Measurements from ENCODE around the gene ALDH4A1. TPM values are rescaled to one million over a fixed set of nuclear protein-coding genes. Genes with fewer than 3 reads are reported as not detected.
"Not testable (repeated sequence)": the region's sequence is repeated elsewhere in the genome, so short reads cannot be mapped to it uniquely, and the experiment has no call there.

ALDH4A1 gene
- total RNA-seq, 4 donors from 2014 or later, result 19.9 to 24.8 (median 22.5) TPM

GRCh38 chr1:18900303-18900841 is 2.0 kb downstream of the ALDH4A1 start:
- Histone ChIP-seq H3K4me3 (no peak overlapping the region), H3K9me3 (no peaks in the 10 kb centered on the region), H3K27me3 (no peaks in the 10 kb centered on the region), H3K4me1 (peaks cover 0 to 26% (median 8%) of the 10 kb centered on the region in 3 donors), H3K27ac (no peak overlapping the region), H3K36me3 (peaks cover 0 to 22% of the 10 kb centered on the region in 2 donors)
- 82 to 83% methylated on average over 4 to 8 of the region's 10 CpGs for WGBS, 2 donors (ENCODE audit: low coverage in 1 of 2)
- TF ChIP-seq POLR2A (IDR thresholded peaks at IDR 0.05), result no peak
- ATAC-seq, result no peak

- Histone ChIP-seq H3K27ac (no peak overlapping the region), H3K36me3 (peaks cover 0 to 17% of the 10 kb centered on the region in 2 donors), H3K4me3 (no peak overlapping the region), H3K9me3 (no peaks in the 10 kb centered on the region), H3K4me1 (peaks cover 0 to 26% (median 8%) of the 10 kb centered on the region in 3 donors), H3K27me3 (no peaks in the 10 kb centered on the region)
- WGBS, 2 donors (ENCODE audit: low coverage in 1 of 2), result 84 to 91% methylated on average over 3 to 4 of the region's 4 CpGs
- TF ChIP-seq POLR2AphosphoS5 (IDR thresholded peaks at IDR 0.05), result no peak
- no peak for TF ChIP-seq POLR2A (IDR thresholded peaks at IDR 0.05)
- TF ChIP-seq CTCF (IDR thresholded peaks at IDR 0.05), result no peak
- no peak for TF ChIP-seq EP300 (IDR thresholded peaks at IDR 0.05)
- ATAC-seq, result no peak
Observed at GRCh38 chr1:18899363-18900049, 2.8 kb downstream of the ALDH4A1 start.

- no peaks in the 10 kb centered on the region for H3K9me3 ChIP-seq
- no peak overlapping the region for H3K27ac ChIP-seq
- ATAC-seq, result no peak
- TF ChIP-seq POLR2A (IDR thresholded peaks at IDR 0.05), result no peak
- no peak for TF ChIP-seq EP300 (IDR thresholded peaks at IDR 0.05)
- no peak for TF ChIP-seq CTCF (IDR thresholded peaks at IDR 0.05)
- WGBS, 2 donors (ENCODE audit: low coverage in 1 of 2), result 80% methylated on average over 3 of the region's 8 CpGs; no CpG with 5 or more reads in 1 of the 2 donors
- no peaks in the 10 kb centered on the region for H3K27me3 ChIP-seq
- peaks cover 0 to 17% of the 10 kb centered on the region in 2 donors for H3K36me3 ChIP-seq
- peaks cover 0 to 23% (median 8%) of the 10 kb centered on the region in 3 donors for H3K4me1 ChIP-seq
- H3K4me3 ChIP-seq, result no peak overlapping the region
Observed at GRCh38 chr1:18898567-18898966, 3.8 kb downstream of the ALDH4A1 start.

- Histone ChIP-seq H3K27ac (no peak overlapping the region), H3K9me3 (no peaks in the 10 kb centered on the region), H3K36me3 (peaks cover 0 to 17% of the 10 kb centered on the region in 2 donors), H3K4me3 (no peak overlapping the region), H3K27me3 (no peaks in the 10 kb centered on the region), H3K4me1 (peaks cover 0 to 17% (median 0%) of the 10 kb centered on the region in 3 donors)
- TF ChIP-seq EP300 (IDR thresholded peaks at IDR 0.05) (no peak), POLR2AphosphoS5 (IDR thresholded peaks at IDR 0.05) (no peak), POLR2A (IDR thresholded peaks at IDR 0.05) (no peak), CTCF (IDR thresholded peaks at IDR 0.05) (no peak)
- WGBS, 2 donors (ENCODE audit: low coverage in 1 of 2), result no CpG with 5 or more reads among the region's 6 CpGs
- ATAC-seq, result no peak
Observed at GRCh38 chr1:18895317-18895716, 7.0 kb downstream of the ALDH4A1 start.

- peaks cover 0 to 25% (median 0%) of the 10 kb centered on the region in 3 donors for H3K4me1 ChIP-seq
- no peak for ATAC-seq
- H3K9me3 ChIP-seq, result no peaks in the 10 kb centered on the region
- H3K4me3 ChIP-seq, result no peak overlapping the region
- TF ChIP-seq POLR2AphosphoS5 (IDR thresholded peaks at IDR 0.05), result no peak
- no peak for TF ChIP-seq POLR2A (IDR thresholded peaks at IDR 0.05)
- no peaks in the 10 kb centered on the region for H3K27me3 ChIP-seq
- WGBS, 2 donors (ENCODE audit: low coverage in 1 of 2), result 71 to 80% methylated on average over 4 to 5 of the region's 7 CpGs
- H3K27ac ChIP-seq, result no peak overlapping the region
- H3K36me3 ChIP-seq, result peaks cover 0 to 29% of the 10 kb centered on the region in 2 donors
Observed at GRCh38 chr1:18893120-18893519, 9.2 kb downstream of the ALDH4A1 start.

- not testable (repeated sequence) for H3K27me3 ChIP-seq, ATAC-seq, H3K4me3 ChIP-seq, H3K27ac ChIP-seq, H3K9me3 ChIP-seq
- H3K36me3 ChIP-seq, result peaks cover 0 to 31% of the 10 kb centered on the region in 2 donors
- H3K4me1 ChIP-seq, result peaks cover 0 to 25% (median 0%) of the 10 kb centered on the region in 3 donors
- 80 to 90% methylated on average over 2 to 3 of the region's 7 CpGs for WGBS, 2 donors (ENCODE audit: low coverage in 1 of 2)
Observed at GRCh38 chr1:18891858-18892257, 10.5 kb downstream of the ALDH4A1 start.

Measured in gastroesophageal sphincter (tissue), 4 donors.